ENCODE data around the gene TBC1D12.

The TBC1D12 gene

GRCh38 chr10:94428766-94429707 is 26.7 kb downstream of the TBC1D12 start:
- no peak overlapping the region for H3K4me3 ChIP-seq (ENCODE audit: low read length)
- TF ChIP-seq CTCF (IDR thresholded peaks at IDR 0.05; ENCODE audit: insufficient read depth, low read depth, low read length, missing control alignments): no peak
- DNase-seq (ENCODE audit: low read depth): no peak

- no peak for TF ChIP-seq CTCF (IDR thresholded peaks at IDR 0.05; ENCODE audit: insufficient read depth, low read depth, low read length, missing control alignments)
- no peak for DNase-seq (ENCODE audit: low read depth)
- no peak overlapping the region for H3K4me3 ChIP-seq (ENCODE audit: low read length)
Measured at GRCh38 chr10:94430701-94431100, 28.4 kb downstream of the TBC1D12 start.

- DNase-seq (ENCODE audit: low read depth): no peak
- no peak for TF ChIP-seq CTCF (IDR thresholded peaks at IDR 0.05; ENCODE audit: insufficient read depth, low read depth, low read length, missing control alignments)
- no peak overlapping the region for H3K4me3 ChIP-seq (ENCODE audit: low read length)
Measured at GRCh38 chr10:94432443-94432842, 30.1 kb downstream of the TBC1D12 start.

- H3K4me3 ChIP-seq (ENCODE audit: low read length): no peak overlapping the region
- TF ChIP-seq CTCF (IDR thresholded peaks at IDR 0.05; ENCODE audit: insufficient read depth, low read depth, low read length, missing control alignments): peak; percentile 10
- peak; percentile 11 for DNase-seq (ENCODE audit: low read depth)
Measured at GRCh38 chr10:94439275-94439861, 37.0 kb downstream of the TBC1D12 start.

- DNase-seq (ENCODE audit: low read depth): no peak
- TF ChIP-seq CTCF (IDR thresholded peaks at IDR 0.05; ENCODE audit: insufficient read depth, low read depth, low read length, missing control alignments): no peak
- no peak overlapping the region for H3K4me3 ChIP-seq (ENCODE audit: low read length)
Measured at GRCh38 chr10:94440096-94440495, 37.8 kb downstream of the TBC1D12 start.

- TF ChIP-seq CTCF (IDR thresholded peaks at IDR 0.05; ENCODE audit: insufficient read depth, low read depth, low read length, missing control alignments): no peak
- no peak overlapping the region for H3K4me3 ChIP-seq (ENCODE audit: low read length)
- no peak for DNase-seq (ENCODE audit: low read depth)
Measured at GRCh38 chr10:94443047-94443446, 40.7 kb downstream of the TBC1D12 start.
